ENCODE results near the gene STAC2.

- TF ChIP-seq FOXP2 (optimal IDR thresholded peaks at IDR 0.05; ENCODE audit: control extremely low read depth, extremely low read length, insufficient read depth) (no peak), EZH2 (IDR thresholded peaks at IDR 0.05) (no peak), POLR2AphosphoS5 (IDR thresholded peaks at IDR 0.05; ENCODE audit: borderline replicate concordance, low read depth, low read length) (no peak)
Measured at GRCh38 chr17:39170558-39170957, 55.2 kb downstream of the STAC2 start.

Data from SK-N-MC (cell line).